ENCODE data around the gene PNCK.

DNA sequence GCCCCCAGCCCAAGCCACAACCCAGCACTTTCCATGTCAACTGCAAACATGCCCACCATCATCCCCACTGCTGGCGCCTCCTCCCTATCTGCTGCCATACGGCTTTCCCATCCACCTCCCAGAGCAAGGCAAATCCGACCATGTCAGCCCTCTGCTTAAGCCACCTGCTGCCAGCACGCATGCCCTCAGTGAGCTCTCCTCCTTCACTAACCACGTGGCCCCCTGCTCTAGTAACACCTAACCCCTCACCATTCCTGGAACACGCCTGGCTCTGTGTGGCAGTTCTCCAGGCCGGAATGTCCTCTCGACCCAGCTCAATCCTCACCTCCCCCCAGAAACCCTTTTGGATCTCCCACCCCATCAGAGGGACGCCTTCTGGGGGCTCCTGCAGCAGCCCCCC is 33.2 kb upstream of the PNCK start:
- TF ChIP-seq, protein P1, sequence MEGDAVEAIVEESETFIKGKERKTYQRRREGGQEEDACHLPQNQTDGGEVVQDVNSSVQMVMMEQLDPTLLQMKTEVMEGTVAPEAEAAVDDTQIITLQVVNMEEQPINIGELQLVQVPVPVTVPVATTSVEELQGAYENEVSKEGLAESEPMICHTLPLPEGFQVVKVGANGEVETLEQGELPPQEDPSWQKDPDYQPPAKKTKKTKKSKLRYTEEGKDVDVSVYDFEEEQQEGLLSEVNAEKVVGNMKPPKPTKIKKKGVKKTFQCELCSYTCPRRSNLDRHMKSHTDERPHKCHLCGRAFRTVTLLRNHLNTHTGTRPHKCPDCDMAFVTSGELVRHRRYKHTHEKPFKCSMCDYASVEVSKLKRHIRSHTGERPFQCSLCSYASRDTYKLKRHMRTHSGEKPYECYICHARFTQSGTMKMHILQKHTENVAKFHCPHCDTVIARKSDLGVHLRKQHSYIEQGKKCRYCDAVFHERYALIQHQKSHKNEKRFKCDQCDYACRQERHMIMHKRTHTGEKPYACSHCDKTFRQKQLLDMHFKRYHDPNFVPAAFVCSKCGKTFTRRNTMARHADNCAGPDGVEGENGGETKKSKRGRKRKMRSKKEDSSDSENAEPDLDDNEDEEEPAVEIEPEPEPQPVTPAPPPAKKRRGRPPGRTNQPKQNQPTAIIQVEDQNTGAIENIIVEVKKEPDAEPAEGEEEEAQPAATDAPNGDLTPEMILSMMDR (IDR thresholded peaks at IDR 0.05) = no peak
- TF ChIP-seq POLR2AphosphoS5 (IDR thresholded peaks at IDR 0.05) (no peak), POLR2A (IDR thresholded peaks at IDR 0.05) (no peak)

Data from breast epithelium (tissue), 3 donors.